Esophagus muscularis mucosa (tissue), 4 donors: ENCODE measurements around the gene SUV39H1.

Source experiments
- CTCF ChIP-seq, 3 experiments: fragments of 200-600 bp in 2 of 3; fragments of 450-650 bp in 1 of 3; sonication (generic) in 2 of 3; IDR thresholded peaks; one replicate each; pipeline ENCODE4 v1.5.1; 2017 to 2019; ENCODE audit warnings: antibody characterized with exemption in 3 of 3, mild to moderate bottlenecking in 2 of 3, moderate library complexity in 1 of 3
- EP300 ChIP-seq: sonication (generic); formaldehyde crosslinking; IDR thresholded peaks from one replicate; pipeline ENCODE4 v1.6.1; 2017; ENCODE audit warnings: antibody characterized with exemption
- POLR2A ChIP-seq: fragments of 450-650 bp; IDR thresholded peaks from one replicate; pipeline ENCODE4 v1.6.1; 2017; ENCODE audit warnings: antibody characterized with exemption, moderate library complexity, mild to moderate bottlenecking, low read depth
- POLR2AphosphoS5 ChIP-seq, 2 donors: sonication (generic); formaldehyde crosslinking; IDR thresholded peaks; one replicate each; pipeline ENCODE4 v1.6.1; 2017; ENCODE audit warnings: antibody characterized with exemption in 2 of 2

DNA sequence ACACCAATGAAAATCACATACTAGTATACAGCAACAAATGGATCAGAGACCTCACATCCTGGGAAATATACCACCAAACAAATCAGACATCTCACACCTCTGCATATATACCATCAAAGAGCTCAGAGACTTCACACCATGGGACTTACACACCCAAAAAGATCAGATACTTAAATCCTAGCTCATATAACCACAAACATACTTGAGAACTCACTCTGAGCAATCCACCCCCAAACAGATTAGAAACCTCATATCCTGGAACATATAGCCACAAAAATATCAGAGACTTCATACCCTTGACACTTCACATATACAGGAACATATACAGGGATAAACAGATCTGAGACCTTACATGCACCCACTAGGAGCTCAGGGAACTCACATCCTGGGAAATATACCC is 32.1 kb downstream of the SUV39H1 start:
- TF ChIP-seq CTCF (IDR thresholded peaks at IDR 0.05): no peak
- no peak for TF ChIP-seq POLR2A
- TF ChIP-seq POLR2AphosphoS5 (IDR thresholded peaks at IDR 0.05): no peak
- TF ChIP-seq EP300: no peak
